WI38 (cell line): ENCODE measurements around the gene HACD2.

ENCODE experiments used
- H3K4me3 ChIP-seq: 2 replicates; pipeline ENCODE4 v1.5.1; 2011; ENCODE audit warnings: low read depth, mild to moderate bottlenecking, control low read depth, low read length
- TF ChIP-seq, protein P1 (sequence below): IDR thresholded peaks from 2 replicates; pipeline ENCODE4 v1.5.1; 2012; ENCODE audit warnings: low read depth, mild to moderate bottlenecking, control low read depth, low read length

The HACD2 gene

DNA sequence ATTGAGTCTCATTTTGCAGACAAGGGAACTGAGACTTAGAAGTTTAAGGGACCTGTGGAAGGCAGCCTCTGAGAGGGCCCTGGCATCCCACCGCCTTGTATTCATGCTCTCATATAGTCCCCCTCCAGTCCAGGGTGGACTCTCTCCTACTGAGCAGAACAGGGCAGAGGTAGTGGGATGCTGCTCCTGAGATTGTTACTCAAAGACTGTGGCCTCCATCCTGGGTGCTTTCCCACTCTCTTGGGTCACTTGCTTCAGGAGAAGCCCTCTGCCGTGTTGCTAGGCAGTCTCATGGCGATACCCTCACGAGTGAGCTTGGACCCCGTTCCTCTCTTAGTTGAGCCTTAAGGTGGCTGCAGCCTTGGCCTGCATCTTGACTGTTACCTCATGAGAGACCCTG is 113.7 kb downstream of the HACD2 start:
- H3K4me3 ChIP-seq: no peak overlapping the region
- TF ChIP-seq, protein P1, sequence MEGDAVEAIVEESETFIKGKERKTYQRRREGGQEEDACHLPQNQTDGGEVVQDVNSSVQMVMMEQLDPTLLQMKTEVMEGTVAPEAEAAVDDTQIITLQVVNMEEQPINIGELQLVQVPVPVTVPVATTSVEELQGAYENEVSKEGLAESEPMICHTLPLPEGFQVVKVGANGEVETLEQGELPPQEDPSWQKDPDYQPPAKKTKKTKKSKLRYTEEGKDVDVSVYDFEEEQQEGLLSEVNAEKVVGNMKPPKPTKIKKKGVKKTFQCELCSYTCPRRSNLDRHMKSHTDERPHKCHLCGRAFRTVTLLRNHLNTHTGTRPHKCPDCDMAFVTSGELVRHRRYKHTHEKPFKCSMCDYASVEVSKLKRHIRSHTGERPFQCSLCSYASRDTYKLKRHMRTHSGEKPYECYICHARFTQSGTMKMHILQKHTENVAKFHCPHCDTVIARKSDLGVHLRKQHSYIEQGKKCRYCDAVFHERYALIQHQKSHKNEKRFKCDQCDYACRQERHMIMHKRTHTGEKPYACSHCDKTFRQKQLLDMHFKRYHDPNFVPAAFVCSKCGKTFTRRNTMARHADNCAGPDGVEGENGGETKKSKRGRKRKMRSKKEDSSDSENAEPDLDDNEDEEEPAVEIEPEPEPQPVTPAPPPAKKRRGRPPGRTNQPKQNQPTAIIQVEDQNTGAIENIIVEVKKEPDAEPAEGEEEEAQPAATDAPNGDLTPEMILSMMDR: no peak

- TF ChIP-seq, protein P1: no peak
- H3K4me3 ChIP-seq: no peak overlapping the region
These were observed 115.4 kb downstream of the HACD2 start for GRCh38 chr3:123469323-123469995.

DNA sequence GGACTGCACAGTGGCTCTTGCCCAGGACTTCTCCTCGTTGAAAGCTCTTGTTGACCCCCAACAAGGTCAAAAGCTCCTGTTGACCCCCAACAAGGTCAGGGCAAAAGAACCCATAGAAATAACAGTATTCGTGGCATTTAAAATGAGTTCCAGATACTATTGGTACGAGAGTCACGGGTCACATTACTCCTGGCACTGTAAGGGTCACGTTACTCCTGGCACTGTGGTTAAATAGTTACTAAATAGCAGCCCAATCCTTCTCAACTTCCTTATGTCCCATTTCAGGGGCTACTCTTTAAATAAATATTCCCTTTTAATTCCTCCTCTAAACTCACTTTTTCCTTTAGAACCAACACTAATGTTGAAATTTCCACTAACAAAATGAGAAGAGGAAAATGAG is 117.8 kb downstream of the HACD2 start:
- TF ChIP-seq, protein P1: no peak

GRCh38 chr3:123464211-123464610 is 120.6 kb downstream of the HACD2 start:
- H3K4me3 ChIP-seq: no peak overlapping the region
- TF ChIP-seq, protein P1: no peak

More for the DNA sequence above, 117.8 kb downstream of the HACD2 start:
- no peak overlapping the region for H3K4me3 ChIP-seq

DNA sequence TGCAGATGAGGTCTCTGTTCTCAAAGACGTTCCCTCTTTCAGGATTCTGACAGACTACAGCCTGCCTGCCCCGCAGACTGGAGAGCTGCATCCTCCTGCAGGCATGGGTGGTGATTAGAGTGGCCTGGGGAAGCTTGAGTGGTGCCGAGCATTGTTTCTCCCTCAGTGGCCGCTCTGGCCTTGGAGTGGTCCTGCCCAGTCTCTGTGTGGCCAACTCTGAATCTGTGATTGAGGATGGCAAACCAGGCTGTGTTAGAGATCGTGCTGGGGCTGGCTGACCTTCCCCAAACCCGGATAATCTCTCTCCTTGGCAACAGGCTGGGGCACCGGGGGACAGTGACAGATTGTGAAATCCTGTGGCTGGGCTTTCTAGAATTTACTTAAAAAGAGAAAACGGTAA is 125.0 kb downstream of the HACD2 start:
- no peak overlapping the region for H3K4me3 ChIP-seq
- TF ChIP-seq, protein P1: no peak

DNA sequence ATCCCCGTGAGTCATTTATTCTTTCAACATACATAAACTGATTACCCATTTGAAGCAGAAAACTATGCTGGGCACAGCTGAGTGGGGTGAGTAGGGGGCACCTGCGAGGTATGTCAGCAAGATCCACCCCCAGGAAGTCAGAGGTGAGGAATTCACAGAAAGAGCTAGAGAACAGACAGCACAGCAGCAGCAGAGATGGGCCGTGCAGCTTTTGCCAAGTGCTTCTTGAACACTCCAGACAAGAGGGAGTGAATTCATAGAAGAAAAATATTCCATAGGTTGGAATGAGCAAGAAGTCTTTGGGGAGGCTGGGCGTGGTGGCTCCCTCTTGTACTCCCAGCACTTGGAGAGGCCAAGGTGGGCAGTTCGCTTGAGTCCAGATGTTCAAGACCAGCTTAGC is 126.6 kb downstream of the HACD2 start:
- TF ChIP-seq, protein P1: no peak

GRCh38 chr3:123457841-123458240 is 127.0 kb downstream of the HACD2 start:
- H3K4me3 ChIP-seq: no peak overlapping the region
- TF ChIP-seq, protein P1: no peak

More for the DNA sequence above, 126.6 kb downstream of the HACD2 start:
- H3K4me3 ChIP-seq: no peak overlapping the region
